GM19397 (cell line): ENCODE measurements around the gene PSME3IP1.
"Not testable (repeated sequence)": the region's sequence is repeated elsewhere in the genome, so short reads cannot be mapped to it uniquely, and the experiment has no call there.

Experiments
- ATAC-seq: cut with Tn5 transposase; IDR thresholded peaks from one replicate; pipeline ENCODE4 v1.9.1; 2021; ENCODE audit warnings: mild to moderate bottlenecking, moderate library complexity; ENCODE audit not compliant: unreplicated experiment

PSME3IP1 gene

DNA sequence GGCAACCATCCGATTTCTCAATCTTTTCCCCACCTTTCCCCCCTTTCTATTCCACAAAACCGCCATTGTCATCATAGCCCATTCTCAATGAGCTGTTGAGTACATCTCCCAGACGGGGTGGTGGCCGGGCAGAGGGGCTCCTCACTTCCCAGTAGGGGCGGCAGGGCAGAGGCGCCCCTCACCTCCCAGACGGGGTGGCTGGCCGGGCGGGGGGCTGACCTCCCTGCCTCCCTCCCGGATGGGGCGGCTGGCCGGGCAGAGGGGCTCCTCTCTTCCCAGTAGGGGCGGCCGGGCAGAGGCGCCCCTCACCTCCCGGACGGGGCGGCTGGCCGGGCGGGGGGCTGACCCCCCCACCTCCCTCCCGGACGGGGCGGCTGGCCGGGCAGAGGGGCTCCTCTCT is 14.5 kb upstream of the PSME3IP1 start:
- ATAC-seq: not testable (repeated sequence)

DNA sequence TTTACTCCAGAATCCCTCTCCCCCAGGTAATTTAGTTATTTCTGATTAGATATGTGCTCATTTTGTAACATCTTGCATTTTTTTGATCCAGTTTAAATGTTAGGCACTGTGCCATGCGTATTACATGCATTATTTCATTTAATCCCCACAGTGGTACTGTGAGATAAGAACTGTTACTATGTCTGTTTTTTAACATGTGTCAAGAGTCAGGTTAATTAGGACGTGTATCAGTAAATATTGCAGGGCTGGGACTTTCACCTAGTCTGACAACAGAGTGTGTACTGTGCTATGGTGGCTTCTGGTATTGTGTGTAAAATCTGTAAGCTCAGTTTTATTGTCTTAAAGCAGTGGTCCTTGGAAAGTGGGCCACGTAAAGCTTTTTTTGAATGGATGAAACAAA is 10.9 kb upstream of the PSME3IP1 start:
- no peak for ATAC-seq

GRCh38 chr16:57196286-57196685 is 10.4 kb upstream of the PSME3IP1 start:
- ATAC-seq: no peak

DNA sequence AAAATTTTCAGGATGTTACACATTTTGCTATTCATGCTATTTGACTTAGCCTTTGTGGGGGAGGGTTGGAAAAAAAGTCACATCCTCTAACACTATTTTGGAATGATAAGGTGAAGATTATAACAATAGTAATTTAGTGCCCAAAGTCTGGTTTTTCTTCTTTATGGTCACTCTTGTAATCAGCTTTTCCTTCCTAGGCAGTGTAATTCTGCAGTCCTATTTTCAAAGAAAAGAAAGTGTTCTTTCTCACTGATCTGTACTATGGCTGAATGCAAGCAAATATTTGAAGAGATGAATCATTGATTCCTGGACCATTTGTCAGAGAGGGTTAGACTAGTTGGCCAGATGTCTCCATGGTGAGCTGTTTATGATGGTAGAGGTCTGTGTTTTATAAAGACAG is 8.7 kb upstream of the PSME3IP1 start:
- no peak for ATAC-seq

DNA sequence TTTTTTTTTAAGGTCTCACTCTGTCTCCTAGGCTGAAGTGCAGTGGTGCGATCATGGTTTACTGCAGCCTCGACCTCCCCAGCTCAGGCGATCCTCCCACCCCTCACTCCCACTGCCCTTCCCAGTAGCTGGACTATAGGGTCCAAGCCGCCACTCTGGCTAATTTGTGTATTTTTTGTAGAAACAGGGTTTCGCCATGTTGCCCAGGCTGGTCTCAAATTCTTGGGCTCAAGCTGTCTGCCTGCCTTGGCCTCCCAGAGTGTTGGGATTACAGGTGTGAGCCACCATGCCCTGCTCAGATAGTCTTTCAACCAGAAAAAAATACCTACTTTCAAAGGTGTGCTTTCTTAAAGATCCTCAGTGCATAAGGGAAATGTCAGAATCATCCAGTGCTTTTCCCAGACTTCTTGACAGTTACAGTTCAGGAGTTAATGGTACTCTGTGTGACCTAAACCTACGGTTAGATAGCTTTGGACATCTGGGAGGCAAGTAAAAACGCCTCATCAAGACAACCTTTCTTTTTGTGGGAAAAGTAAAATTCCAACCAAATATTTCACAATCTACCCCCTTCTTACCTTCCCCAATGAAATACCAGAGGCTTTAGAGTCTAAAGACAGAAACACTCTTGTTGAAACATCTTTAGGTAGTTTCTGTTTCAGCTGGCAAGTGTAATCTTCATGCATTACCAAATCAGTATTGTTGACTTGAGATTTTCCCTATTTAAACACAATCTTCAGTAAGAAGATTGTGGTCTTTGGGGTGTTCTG is 7.1 kb upstream of the PSME3IP1 start:
- no peak for ATAC-seq

DNA sequence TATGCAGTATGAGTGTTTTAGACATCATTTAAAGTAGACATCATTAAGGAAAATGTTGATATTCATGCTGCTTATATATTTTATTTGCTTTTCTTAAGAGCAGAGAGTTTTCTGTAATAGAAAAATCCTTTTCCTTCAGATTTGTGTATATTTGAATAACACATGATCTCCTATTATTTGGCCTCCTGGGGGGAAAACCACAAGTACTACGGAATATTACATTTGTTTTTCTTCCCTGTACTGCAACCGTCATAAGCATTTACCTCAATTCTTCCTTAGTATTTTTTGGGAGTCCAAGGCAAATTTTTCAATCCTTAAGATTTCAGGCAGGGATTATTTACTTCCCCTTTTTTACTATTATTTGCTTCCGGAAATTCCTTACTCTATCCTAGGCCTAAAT is 6.3 kb upstream of the PSME3IP1 start:
- no peak for ATAC-seq

DNA sequence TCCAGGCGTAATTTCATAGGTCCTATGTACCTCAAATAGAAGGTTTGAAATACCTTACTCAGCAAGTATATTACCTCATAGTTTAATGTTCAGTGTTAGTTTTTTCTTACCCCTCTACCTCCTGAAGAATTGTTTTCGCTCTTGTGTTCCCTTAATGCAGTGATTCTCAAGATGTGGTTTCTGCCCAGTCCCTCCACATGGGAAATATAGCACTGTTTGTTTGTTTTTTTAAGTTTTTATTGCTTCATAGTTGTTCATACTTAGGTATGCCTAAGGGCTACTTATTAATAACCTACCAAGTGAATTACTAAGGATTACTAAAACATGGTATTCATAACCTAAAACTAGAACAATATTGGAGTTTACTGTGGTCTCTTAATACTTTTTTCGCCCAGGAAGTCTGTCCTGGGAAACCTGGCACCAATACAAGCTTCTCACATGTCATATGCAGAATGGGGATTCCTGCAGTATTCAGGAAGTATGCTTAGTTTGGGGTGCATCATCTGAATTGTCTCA is 5.3 kb upstream of the PSME3IP1 start:
- ATAC-seq: no peak

DNA sequence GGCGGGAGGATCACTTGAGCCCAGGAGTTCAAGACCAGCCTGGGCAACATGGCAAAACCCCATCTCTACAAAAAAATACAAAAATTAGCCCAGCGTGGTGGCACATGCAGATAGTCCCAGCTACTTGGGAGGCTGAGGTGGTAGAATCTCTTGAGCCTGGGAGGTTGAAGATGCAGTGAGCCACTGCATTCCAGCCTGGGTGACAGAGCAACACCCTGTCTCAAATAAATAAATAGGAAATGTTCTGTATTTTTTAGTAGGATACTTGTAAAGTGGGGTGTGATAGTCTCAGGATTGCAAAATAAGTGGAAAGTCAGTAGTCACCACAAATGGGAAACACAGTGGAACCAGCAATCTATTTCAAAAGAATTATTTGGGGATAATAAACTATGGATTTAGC is 4.3 kb upstream of the PSME3IP1 start:
- no peak for ATAC-seq

DNA sequence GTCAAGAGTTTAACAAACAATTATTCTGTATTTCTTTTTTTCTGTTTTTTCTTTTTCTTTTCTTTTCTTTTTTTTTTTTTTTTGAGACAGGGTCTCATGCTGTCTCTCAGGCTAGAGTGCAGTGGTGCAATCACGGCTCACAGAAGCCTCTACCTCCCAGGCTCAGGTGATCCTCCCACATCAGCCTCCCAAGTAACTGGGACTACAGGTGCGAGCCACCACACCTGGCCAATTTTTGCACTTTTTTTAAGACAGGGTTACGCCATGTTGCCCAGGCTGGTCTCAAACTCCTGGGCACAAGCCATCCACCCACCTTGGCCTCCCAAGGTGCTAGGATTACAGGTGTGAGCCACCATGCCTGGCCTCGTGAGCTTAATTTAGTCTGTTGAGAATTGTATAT is 3.7 kb upstream of the PSME3IP1 start:
- ATAC-seq: not testable (repeated sequence)

DNA sequence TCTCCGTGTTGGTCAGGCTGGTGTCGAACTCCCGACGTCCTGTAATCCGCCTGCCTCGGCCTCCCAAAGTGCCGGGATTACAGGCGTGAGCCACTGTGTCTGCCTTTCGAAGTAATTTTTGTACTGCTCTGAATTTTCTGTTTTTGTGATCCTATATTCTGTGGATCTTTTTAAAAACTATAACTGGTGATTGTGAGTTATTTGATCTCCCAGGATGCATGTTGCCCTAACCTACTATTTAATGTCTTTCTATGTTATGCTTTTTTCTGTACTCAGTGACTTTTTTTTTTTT is 2.8 kb upstream of the PSME3IP1 start:
- no peak for ATAC-seq

- not testable (repeated sequence) for ATAC-seq
These were observed 2.3 kb upstream of the PSME3IP1 start for GRCh38 chr16:57187902-57188710.

- no peak for ATAC-seq
These were observed 1.3 kb upstream of the PSME3IP1 start for GRCh38 chr16:57186872-57187854.

GRCh38 chr16:57185446-57185944 is 344 bp downstream of the PSME3IP1 start:
- peak; percentile 34 for ATAC-seq

GRCh38 chr16:57184887-57185445 is 873 bp downstream of the PSME3IP1 start:
- no peak for ATAC-seq

DNA sequence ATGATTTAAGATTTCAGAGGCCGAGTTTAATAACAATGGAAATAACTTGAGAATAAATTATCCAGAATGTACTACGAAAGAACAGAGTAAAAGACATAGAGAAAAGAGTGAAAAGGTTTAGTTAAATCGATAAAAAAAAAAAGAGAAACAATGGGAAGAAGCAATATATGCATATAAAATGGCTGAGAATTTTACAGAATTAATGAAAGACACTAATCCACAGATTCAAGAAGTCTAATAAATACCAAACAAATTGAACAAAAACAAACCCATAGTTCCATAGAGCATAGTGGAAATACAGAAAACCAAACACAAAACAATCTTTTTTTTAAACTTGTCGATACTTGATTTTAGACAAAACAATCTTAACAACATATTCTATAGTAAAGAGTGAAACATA is 1.7 kb downstream of the PSME3IP1 start:
- ATAC-seq: no peak

DNA sequence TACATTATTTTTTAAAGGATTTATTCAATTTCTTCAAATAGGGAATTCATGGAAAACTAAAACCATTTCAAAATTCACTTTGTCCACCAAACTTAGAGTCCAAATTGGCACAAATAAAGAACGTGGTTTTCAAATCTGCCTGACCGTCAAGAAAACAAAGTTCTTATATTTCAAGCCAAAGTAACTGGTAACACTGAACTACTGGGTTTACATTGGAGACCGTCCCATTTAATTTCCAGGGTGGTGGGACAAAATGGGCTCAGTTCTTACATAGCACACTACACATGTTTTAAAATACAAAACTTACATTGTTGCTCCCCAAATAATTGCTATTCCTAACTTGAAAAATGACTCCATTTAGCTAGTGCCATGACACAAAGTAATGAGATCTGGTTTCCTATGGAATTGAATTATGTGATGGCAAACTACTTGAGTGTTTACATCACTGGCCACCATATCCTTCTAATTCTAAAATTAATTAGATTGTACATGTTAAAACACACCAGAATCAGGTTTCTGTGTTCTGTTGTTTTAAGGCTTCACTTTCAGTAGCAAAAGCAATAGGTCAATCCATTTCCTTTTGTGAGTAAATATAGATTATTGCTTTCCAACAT is 6.5 kb downstream of the PSME3IP1 start:
- no peak for ATAC-seq

GRCh38 chr16:57178793-57179212 is 7.0 kb downstream of the PSME3IP1 start:
- ATAC-seq: no peak

GRCh38 chr16:57178196-57178595 is 7.6 kb downstream of the PSME3IP1 start:
- ATAC-seq: no peak

DNA sequence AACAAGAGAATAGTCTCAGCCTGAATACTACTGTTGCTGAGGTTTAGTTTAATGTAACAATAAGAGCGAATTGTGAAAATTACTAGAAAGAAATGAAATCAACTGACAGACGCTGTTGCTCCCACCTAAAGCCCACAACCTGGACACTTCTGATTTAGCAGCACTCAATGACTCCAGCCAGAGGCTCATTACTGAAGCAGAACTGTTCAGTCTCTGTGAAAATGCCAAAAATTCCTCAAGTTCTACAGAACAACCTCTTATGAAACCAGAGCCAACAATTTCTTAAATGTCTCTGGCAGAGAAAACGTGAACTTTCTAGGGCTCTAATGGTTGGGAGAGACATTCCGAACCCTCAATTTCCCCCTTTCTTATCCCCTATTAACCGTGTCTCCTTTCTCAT is 9.9 kb downstream of the PSME3IP1 start:
- no peak for ATAC-seq

DNA sequence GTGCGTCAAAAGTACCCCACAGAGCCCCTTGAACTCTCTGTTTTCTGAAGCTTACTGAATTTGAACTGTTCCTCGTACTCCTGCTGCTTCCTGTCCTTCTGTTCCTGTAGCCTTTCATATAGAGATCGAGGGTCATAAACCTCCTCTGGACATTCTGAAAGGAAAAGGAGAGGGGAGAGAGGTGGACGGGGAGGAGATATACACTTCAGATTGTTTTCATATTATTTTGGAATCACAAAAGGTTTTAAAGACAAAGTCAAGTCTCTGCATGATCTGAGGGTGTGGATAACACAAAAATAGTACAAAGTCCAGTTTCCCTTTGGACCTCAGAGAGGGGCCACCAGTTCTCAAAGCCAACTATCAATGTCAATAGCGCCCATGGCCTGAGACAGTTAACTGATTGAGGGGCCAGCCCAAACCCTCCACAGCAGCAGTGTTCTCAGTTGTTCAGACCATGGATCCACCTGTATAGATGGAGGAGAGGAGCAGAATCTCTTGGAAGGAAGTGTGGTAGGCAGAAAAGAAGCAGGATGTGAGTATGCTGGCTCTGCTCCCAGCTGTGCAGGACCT is 13.0 kb downstream of the PSME3IP1 start:
- ATAC-seq: no peak
